Vagina (tissue), 2 donors: ENCODE measurements around the gene SULT1A1. TPM values are rescaled to one million over a fixed set of nuclear protein-coding genes. Genes with fewer than 3 reads are reported as not detected.
"Not testable (repeated sequence)": the region's sequence is repeated elsewhere in the genome, so short reads cannot be mapped to it uniquely, and the experiment has no call there.

Source experiments
- DNase-seq, 2 donors: peaks; one replicate each; pipeline ENCODE4 v3.0.0-alpha.2; 2017; ENCODE audit errors: extremely low spot score in 2 of 2
- H3K27ac ChIP-seq: fragments of 200-600 bp; sonication (generic); one replicate; pipeline ENCODE4 v1.5.1; 2019
- H3K27me3 ChIP-seq: fragments of 200-600 bp; sonication (generic); one replicate; pipeline ENCODE4 v1.5.1; 2019
- H3K36me3 ChIP-seq, 2 donors: fragments of 200-600 bp; sonication (generic); one replicate each; pipeline ENCODE4 v1.5.1; 2017 to 2019
- H3K4me1 ChIP-seq: fragments of 200-600 bp; sonication (generic); one replicate; pipeline ENCODE4 v1.5.1; 2019
- H3K4me3 ChIP-seq, 2 donors: fragments of 200-600 bp; sonication (generic); 1 replicate in 1 of 2; 2 replicates in 1 of 2; pipeline ENCODE4 v1.5.1; 2016 to 2019
- H3K9me3 ChIP-seq: fragments of 200-600 bp; sonication (generic); one replicate; pipeline ENCODE4 v1.5.1; 2019
- CTCF ChIP-seq, 3 experiments: fragments of 450-650 bp in 2 of 3; fragments of 200-600 bp in 1 of 3; sonication (generic) in 1 of 3; IDR thresholded peaks; one replicate each; pipeline ENCODE4 v1.5.1; 2017 to 2019; ENCODE audit warnings: antibody characterized with exemption in 3 of 3, mild to moderate bottlenecking in 2 of 3, moderate library complexity in 2 of 3
- POLR2A ChIP-seq, 2 donors: fragments of 450-650 bp; IDR thresholded peaks; one replicate each; pipeline ENCODE4 v1.6.1; 2017; ENCODE audit warnings: antibody characterized with exemption in 2 of 2, mild to moderate bottlenecking in 2 of 2, moderate library complexity in 2 of 2
- POLR2AphosphoS5 ChIP-seq, 2 donors: sonication (generic); formaldehyde crosslinking; IDR thresholded peaks; one replicate each; pipeline ENCODE4 v1.9.0; 2017; ENCODE audit warnings: antibody characterized with exemption in 2 of 2, mild to moderate bottlenecking in 2 of 2, low read depth in 1 of 2; ENCODE audit not compliant: insufficient read depth in 1 of 2
- intact Hi-C: fragments of 100-400 bp; cut with DNase I; formaldehyde crosslinking; loops from one replicate; pipeline ENCODE4 v1.15.1; 2023
- total RNA-seq: library from RNA; depleted of rRNA; stranded (reverse); fragments of >200 nt; gene quantifications from one replicate; pipeline ENCODE4 v1.2.3, GENCODE V29; 2016

Gene SULT1A1
- total RNA-seq, 1 donor from 2014 or later: 11.5 TPM

- intact Hi-C loops, H3K36me3 ChIP-seq, H3K9me3 ChIP-seq, H3K27me3 ChIP-seq, H3K4me1 ChIP-seq, H3K27ac ChIP-seq, DNase-seq, H3K4me3 ChIP-seq: not testable (repeated sequence)
Observed at GRCh38 chr16:28599377-28600285, 10.2 kb downstream of the SULT1A1 start.

GRCh38 chr16:28597692-28598261 is 12.1 kb downstream of the SULT1A1 start:
- no peak for TF ChIP-seq POLR2AphosphoS5 (IDR thresholded peaks at IDR 0.05; ENCODE audit: insufficient read depth in 1 of 2, low read depth in 1 of 2)
- no peaks in the 10 kb centered on the region for H3K4me1 ChIP-seq
- H3K4me3 ChIP-seq: no peak overlapping the region
- intact Hi-C loops: no loop called here
- DNase-seq: no peak
- H3K27ac ChIP-seq: no peak overlapping the region
- H3K27me3 ChIP-seq: no peaks in the 10 kb centered on the region
- no peaks in the 10 kb centered on the region for H3K36me3 ChIP-seq
- H3K9me3 ChIP-seq: no peaks in the 10 kb centered on the region

GRCh38 chr16:28596840-28597691 is 12.8 kb downstream of the SULT1A1 start, which contains the start of gene SULT1A2:
SULT1A2 (minus strand) TSS chr16:28597050; CDS start chr16:28595930, 1,120 bp downstream.
- Histone ChIP-seq H3K27ac (no peak within 1 kb of the TSS), H3K9me3 (no peaks in the 10 kb centered on the region), H3K36me3 (no peaks in the 10 kb centered on the region), H3K4me1 (no peaks in the 10 kb centered on the region), H3K27me3 (no peaks in the 10 kb centered on the region), H3K4me3 (no peak within 1 kb of the TSS)
- TF ChIP-seq POLR2A (IDR thresholded peaks at IDR 0.05) (no peak), POLR2AphosphoS5 (IDR thresholded peaks at IDR 0.05; ENCODE audit: insufficient read depth in 1 of 2, low read depth in 1 of 2) (no peak), CTCF (IDR thresholded peaks at IDR 0.05) (no peak)
- intact Hi-C loops: no loop called here
- no peak for DNase-seq

- intact Hi-C loops: no loop called here
- Histone ChIP-seq H3K36me3 (peaks cover 0 to 4% of the 10 kb centered on the region in 2 donors), H3K9me3 (no peaks in the 10 kb centered on the region), H3K27me3 (no peaks in the 10 kb centered on the region), H3K27ac (no peak overlapping the region), H3K4me1 (no peaks in the 10 kb centered on the region), H3K4me3 (no peak overlapping the region)
- TF ChIP-seq POLR2A (IDR thresholded peaks at IDR 0.05): no peak
- no peak for TF ChIP-seq CTCF (IDR thresholded peaks at IDR 0.05)
- TF ChIP-seq POLR2AphosphoS5 (IDR thresholded peaks at IDR 0.05; ENCODE audit: insufficient read depth in 1 of 2, low read depth in 1 of 2): no peak
- DNase-seq: no peak
Observed at GRCh38 chr16:28596115-28596630, 13.7 kb downstream of the SULT1A1 start.

- H3K4me1 ChIP-seq, H3K27me3 ChIP-seq, H3K4me3 ChIP-seq, H3K9me3 ChIP-seq, H3K27ac ChIP-seq, DNase-seq, intact Hi-C loops: not testable (repeated sequence)
- peaks cover 0 to 11% of the 10 kb centered on the region in 2 donors for H3K36me3 ChIP-seq
Observed at GRCh38 chr16:28595451-28595850, 14.4 kb downstream of the SULT1A1 start.

- Histone ChIP-seq H3K27me3 (no peaks in the 10 kb centered on the region), H3K27ac (no peak overlapping the region), H3K36me3 (peaks cover 0 to 31% of the 10 kb centered on the region in 2 donors), H3K4me3 (no peak overlapping the region), H3K9me3 (no peaks in the 10 kb centered on the region), H3K4me1 (no peaks in the 10 kb centered on the region)
- TF ChIP-seq CTCF (IDR thresholded peaks at IDR 0.05) (no peak), POLR2A (IDR thresholded peaks at IDR 0.05) (no peak), POLR2AphosphoS5 (IDR thresholded peaks at IDR 0.05; ENCODE audit: insufficient read depth in 1 of 2, low read depth in 1 of 2) (no peak)
- intact Hi-C loops: no loop called here
- DNase-seq: no peak
Observed at GRCh38 chr16:28592979-28593553, 16.8 kb downstream of the SULT1A1 start.
